ENCODE data around the gene EPHA6.

- TF ChIP-seq REST (IDR thresholded peaks at IDR 0.05), result no peak
- no peak for TF ChIP-seq PBX3 (IDR thresholded peaks at IDR 0.05)
- no peak for TF ChIP-seq BHLHE40 (IDR thresholded peaks at IDR 0.05; ENCODE audit: low read depth, low read length)
- no peak for TF ChIP-seq FOSB (CRISPR knock-in tag; IDR thresholded peaks at IDR 0.05)
- no peak for TF ChIP-seq CTCF (IDR thresholded peaks at IDR 0.05)
- TF ChIP-seq RAD21 (conservative IDR thresholded peaks at IDR 0.05 in 1 of 2, IDR thresholded peaks at IDR 0.05 in 1 of 2), result no peak
- TF ChIP-seq EP300 (IDR thresholded peaks at IDR 0.05), result no peak
- TF ChIP-seq KDM1A (IDR thresholded peaks at IDR 0.05; ENCODE audit: low read depth), result no peak
- TF ChIP-seq ZFP36 (IDR thresholded peaks at IDR 0.05; ENCODE audit: borderline replicate concordance, partially characterized antibody), result no peak
Observed at GRCh38 chr3:97421565-97421964, 607.2 kb downstream of the EPHA6 start.

Measured in A549 (cell line).